Skeletal muscle tissue (tissue), 4 donors: ENCODE measurements around the gene KRTAP4-3. TPM values are rescaled to one million over a fixed set of nuclear protein-coding genes. Genes with fewer than 3 reads are reported as not detected.
"Not testable (repeated sequence)": the region's sequence is repeated elsewhere in the genome, so short reads cannot be mapped to it uniquely, and the experiment has no call there.

Source experiments
- H3K27ac ChIP-seq: one replicate; pipeline ENCODE4 v1.7.0; 2013; ENCODE audit warnings: mild to moderate bottlenecking, low read depth, low read length, inconsistent platforms
- H3K27me3 ChIP-seq, 3 donors: one replicate each; pipeline ENCODE4 v1.7.0; 2013; ENCODE audit warnings: low read length in 3 of 3; ENCODE audit not compliant: control insufficient read depth in 3 of 3, insufficient read depth in 3 of 3
- H3K36me3 ChIP-seq, 3 donors: one replicate each; pipeline ENCODE4 v1.7.0; 2013; ENCODE audit warnings: low read length in 3 of 3; ENCODE audit not compliant: control insufficient read depth in 3 of 3, insufficient read depth in 3 of 3
- H3K4me1 ChIP-seq, 3 donors: one replicate each; pipeline ENCODE4 v1.7.0; 2013; ENCODE audit warnings: low read length in 3 of 3, mild to moderate bottlenecking in 3 of 3; ENCODE audit not compliant: control insufficient read depth in 3 of 3, insufficient read depth in 3 of 3
- H3K4me3 ChIP-seq, 3 donors: one replicate each; pipeline ENCODE4 v1.7.0; 2013; ENCODE audit warnings: low read length in 3 of 3
- H3K9ac ChIP-seq, 3 donors: one replicate each; pipeline ENCODE4 v1.7.0; 2013; ENCODE audit warnings: low read length in 3 of 3, mild to moderate bottlenecking in 3 of 3, moderate library complexity in 2 of 3, low read depth in 1 of 3
- H3K9me3 ChIP-seq, 3 donors: one replicate each; pipeline ENCODE4 v1.7.0; 2013; ENCODE audit warnings: low read length in 3 of 3; ENCODE audit not compliant: control insufficient read depth in 3 of 3
- total RNA-seq: library from RNA; depleted of rRNA; stranded (reverse); fragments of >200 nt; gene quantifications from one replicate; pipeline ENCODE4 v1.2.3, GENCODE V29; 2014
- donor health status: Osteomylitis.

The KRTAP4-3 gene
- total RNA-seq, 1 donor from 2014 or later, result not detected

GRCh38 chr17:41160190-41160589 lies 7.8 kb downstream of the KRTAP4-3 start:
- not testable (repeated sequence) for H3K4me1 ChIP-seq, H3K9ac ChIP-seq, H3K9me3 ChIP-seq, H3K27ac ChIP-seq, H3K4me3 ChIP-seq, H3K36me3 ChIP-seq
- H3K27me3 ChIP-seq, result peaks cover 5 to 16% (median 8%) of the 10 kb centered on the region in 3 donors

- H3K36me3 ChIP-seq, result no peaks in the 10 kb centered on the region
These were observed 14.2 kb downstream of the KRTAP4-3 start for GRCh38 chr17:41153856-41154255.

GRCh38 chr17:41151525-41151924 lies 16.5 kb downstream of the KRTAP4-3 start:
- Histone ChIP-seq H3K4me3 (no peak overlapping the region), H3K9me3 (no peaks in the 10 kb centered on the region), H3K9ac (no peak overlapping the region), H3K36me3 (no peaks in the 10 kb centered on the region), H3K27me3 (peaks cover 0 to 3% (median 2%) of the 10 kb centered on the region in 3 donors), H3K27ac (no peak overlapping the region), H3K4me1 (no peaks in the 10 kb centered on the region)

More at GRCh38 chr17:41153856-41154255, 14.2 kb downstream of the KRTAP4-3 start:
- H3K27me3 ChIP-seq, result peaks cover 2 to 4% (median 3%) of the 10 kb centered on the region in 3 donors
- H3K4me3 ChIP-seq, result no peak overlapping the region
- no peak overlapping the region for H3K27ac ChIP-seq
- H3K9me3 ChIP-seq, result no peaks in the 10 kb centered on the region
- no peak overlapping the region for H3K9ac ChIP-seq
- no peaks in the 10 kb centered on the region for H3K4me1 ChIP-seq

GRCh38 chr17:41150026-41150425 lies 18.0 kb downstream of the KRTAP4-3 start:
- Histone ChIP-seq H3K27ac (no peak overlapping the region), H3K4me3 (no peak overlapping the region), H3K36me3 (no peaks in the 10 kb centered on the region), H3K27me3 (peaks cover 0 to 3% (median 2%) of the 10 kb centered on the region in 3 donors), H3K9me3 (no peaks in the 10 kb centered on the region), H3K9ac (no peak overlapping the region), H3K4me1 (no peaks in the 10 kb centered on the region)

GRCh38 chr17:41149652-41149985 lies 18.4 kb downstream of the KRTAP4-3 start, which contains the start of gene KRTAP4-5:
TSS of gene KRTAP4-5 (minus strand) at chr17:41149825. CDS start at chr17:41149767, 58 bp downstream.
- Histone ChIP-seq H3K9me3 (no peaks in the 10 kb centered on the region), H3K9ac (no peak within 1 kb of the TSS), H3K27ac (no peak within 1 kb of the TSS), H3K36me3 (no peaks in the 10 kb centered on the region), H3K27me3 (peaks cover 0 to 3% (median 2%) of the 10 kb centered on the region in 3 donors), H3K4me1 (no peaks in the 10 kb centered on the region), H3K4me3 (no peak within 1 kb of the TSS)

- not testable (repeated sequence) for H3K36me3 ChIP-seq, H3K9ac ChIP-seq, H3K9me3 ChIP-seq, H3K27me3 ChIP-seq, H3K27ac ChIP-seq, H3K4me3 ChIP-seq, H3K4me1 ChIP-seq
These were observed 18.9 kb downstream of the KRTAP4-3 start for GRCh38 chr17:41148971-41149651.

- Histone ChIP-seq H3K27me3 (no peaks in the 10 kb centered on the region), H3K9me3 (peaks cover 0 to 5% (median 0%) of the 10 kb centered on the region in 3 donors), H3K27ac (no peak overlapping the region), H3K36me3 (no peaks in the 10 kb centered on the region), H3K4me3 (no peak overlapping the region), H3K4me1 (no peaks in the 10 kb centered on the region), H3K9ac (no peak overlapping the region)
These were observed 20.4 kb downstream of the KRTAP4-3 start for GRCh38 chr17:41147531-41148204.

- peaks cover 0 to 5% (median 0%) of the 10 kb centered on the region in 3 donors for H3K9me3 ChIP-seq
- no peaks in the 10 kb centered on the region for H3K4me1 ChIP-seq
- no peaks in the 10 kb centered on the region for H3K27me3 ChIP-seq
- no peaks in the 10 kb centered on the region for H3K36me3 ChIP-seq
- H3K4me3 ChIP-seq, result no peak overlapping the region
- no peak overlapping the region for H3K9ac ChIP-seq
- no peak overlapping the region for H3K27ac ChIP-seq
These were observed 22.8 kb downstream of the KRTAP4-3 start for GRCh38 chr17:41145261-41145660.

- no peak overlapping the region for H3K4me3 ChIP-seq
- H3K9me3 ChIP-seq, result peaks cover 0 to 5% (median 0%) of the 10 kb centered on the region in 3 donors
- H3K36me3 ChIP-seq, result no peaks in the 10 kb centered on the region
- H3K4me1 ChIP-seq, result no peaks in the 10 kb centered on the region
- H3K9ac ChIP-seq, result no peak overlapping the region
- no peak overlapping the region for H3K27ac ChIP-seq
- H3K27me3 ChIP-seq, result peaks cover 0 to 2% (median under 1%) of the 10 kb centered on the region in 3 donors
These were observed 23.2 kb downstream of the KRTAP4-3 start for GRCh38 chr17:41144846-41145245.

GRCh38 chr17:41141361-41141760 lies 26.7 kb downstream of the KRTAP4-3 start:
- peaks cover 0 to 5% (median 0%) of the 10 kb centered on the region in 3 donors for H3K9me3 ChIP-seq
- no peak overlapping the region for H3K9ac ChIP-seq
- H3K27ac ChIP-seq, result no peak overlapping the region
- H3K4me3 ChIP-seq, result no peak overlapping the region
- no peaks in the 10 kb centered on the region for H3K36me3 ChIP-seq
- H3K27me3 ChIP-seq, result peaks cover 0 to 4% (median 3%) of the 10 kb centered on the region in 3 donors
- no peaks in the 10 kb centered on the region for H3K4me1 ChIP-seq
